ENCODE results near the gene EPB41L3.

EPB41L3 gene

GRCh38 chr18:5585653-5586052 lies 41.9 kb upstream of the EPB41L3 start (continued):
- no peak for TF ChIP-seq GLIS3 (CRISPR knock-in tag; IDR thresholded peaks at IDR 0.05)
- TF ChIP-seq ZFP30 (CRISPR knock-in tag; IDR thresholded peaks at IDR 0.05): no peak
- TF ChIP-seq ZNF565 (CRISPR knock-in tag; conservative IDR thresholded peaks at IDR 0.05; ENCODE audit: low read depth): no peak
- no peak for TF ChIP-seq ZFP3 (CRISPR knock-in tag; IDR thresholded peaks at IDR 0.05)
- TF ChIP-seq ISL1 (CRISPR knock-in tag; IDR thresholded peaks at IDR 0.05): no peak

- no peak for ATAC-seq
- TF ChIP-seq BACH2 (CRISPR knock-in tag; IDR thresholded peaks at IDR 0.05; ENCODE audit: borderline replicate concordance) (no peak), ARNTL (CRISPR knock-in tag; IDR thresholded peaks at IDR 0.05; ENCODE audit: borderline replicate concordance, low read depth) (no peak), PATZ1 (CRISPR knock-in tag; IDR thresholded peaks at IDR 0.05; ENCODE audit: borderline replicate concordance) (no peak)
Observed at GRCh38 chr18:5584746-5585417, 41.1 kb upstream of the EPB41L3 start.

GRCh38 chr18:5582849-5583681 lies 39.3 kb upstream of the EPB41L3 start:
- TF ChIP-seq ESRRG (CRISPR knock-in tag; IDR thresholded peaks at IDR 0.05) (no peak), TOX (CRISPR knock-in tag; IDR thresholded peaks at IDR 0.05; ENCODE audit: borderline replicate concordance) (no peak), ARNTL (CRISPR knock-in tag; IDR thresholded peaks at IDR 0.05; ENCODE audit: borderline replicate concordance, low read depth) (no peak), PPARA (CRISPR knock-in tag; IDR thresholded peaks at IDR 0.05; ENCODE audit: borderline replicate concordance) (no peak), CSRNP3 (CRISPR knock-in tag; IDR thresholded peaks at IDR 0.05) (no peak), ZNF565 (CRISPR knock-in tag; conservative IDR thresholded peaks at IDR 0.05; ENCODE audit: low read depth) (no peak), CREB5 (CRISPR knock-in tag; IDR thresholded peaks at IDR 0.05; ENCODE audit: low read depth) (no peak), PATZ1 (CRISPR knock-in tag; IDR thresholded peaks at IDR 0.05; ENCODE audit: borderline replicate concordance) (no peak), ZNF8 (CRISPR knock-in tag; IDR thresholded peaks at IDR 0.05) (no peak), POU6F1 (CRISPR knock-in tag; IDR thresholded peaks at IDR 0.05; ENCODE audit: borderline replicate concordance, low read depth) (no peak), OSR1 (CRISPR knock-in tag; IDR thresholded peaks at IDR 0.05) (no peak), TCF4 (CRISPR knock-in tag; IDR thresholded peaks at IDR 0.05; ENCODE audit: borderline replicate concordance) (no peak), TSHZ2 (CRISPR knock-in tag; IDR thresholded peaks at IDR 0.05) (no peak), BACH2 (CRISPR knock-in tag; IDR thresholded peaks at IDR 0.05; ENCODE audit: borderline replicate concordance) (no peak), RARB (CRISPR knock-in tag; IDR thresholded peaks at IDR 0.05) (no peak), SNAI2 (CRISPR knock-in tag; IDR thresholded peaks at IDR 0.05) (no peak), ZFP3 (CRISPR knock-in tag; IDR thresholded peaks at IDR 0.05) (no peak), CSDC2 (CRISPR knock-in tag; IDR thresholded peaks at IDR 0.05) (no peak)

More at GRCh38 chr18:5582849-5583681, 39.3 kb upstream of the EPB41L3 start:
- ATAC-seq: no peak; the same call in 2 of the 3 replicates
